ENCODE results near the gene C21orf91. TPM values are rescaled to one million over a fixed set of nuclear protein-coding genes. Genes with fewer than 3 reads are reported as not detected.

The C21orf91 gene
- polyA plus RNA-seq, 2 of the 4 experiments (the other 2 are of a cell fraction), result 1.9 to 5.5 TPM

DNA sequence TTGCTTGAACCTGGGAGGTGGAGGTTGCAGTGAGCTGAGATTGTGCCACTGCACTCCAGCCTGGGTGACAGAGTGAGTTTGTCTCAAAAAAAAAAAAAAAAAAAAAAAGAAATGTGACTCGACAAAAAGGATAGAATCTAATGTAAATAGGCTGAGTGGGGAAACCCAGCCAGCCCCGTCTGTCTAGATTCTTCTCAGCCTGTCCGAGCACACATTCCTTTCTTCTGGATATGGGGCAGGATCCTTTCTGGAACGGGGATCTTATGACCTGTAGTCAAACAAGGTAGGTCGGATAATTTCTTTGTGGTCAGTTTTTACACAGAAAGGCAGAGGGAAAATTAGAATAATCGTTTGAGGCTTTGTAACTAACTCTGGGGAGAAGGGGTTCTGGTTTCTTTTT lies 74.1 kb downstream of the C21orf91 start:
- POLR2A ChIA-PET, result no interaction called here
- H3K4me3 ChIP-seq, result no peak overlapping the region

DNA sequence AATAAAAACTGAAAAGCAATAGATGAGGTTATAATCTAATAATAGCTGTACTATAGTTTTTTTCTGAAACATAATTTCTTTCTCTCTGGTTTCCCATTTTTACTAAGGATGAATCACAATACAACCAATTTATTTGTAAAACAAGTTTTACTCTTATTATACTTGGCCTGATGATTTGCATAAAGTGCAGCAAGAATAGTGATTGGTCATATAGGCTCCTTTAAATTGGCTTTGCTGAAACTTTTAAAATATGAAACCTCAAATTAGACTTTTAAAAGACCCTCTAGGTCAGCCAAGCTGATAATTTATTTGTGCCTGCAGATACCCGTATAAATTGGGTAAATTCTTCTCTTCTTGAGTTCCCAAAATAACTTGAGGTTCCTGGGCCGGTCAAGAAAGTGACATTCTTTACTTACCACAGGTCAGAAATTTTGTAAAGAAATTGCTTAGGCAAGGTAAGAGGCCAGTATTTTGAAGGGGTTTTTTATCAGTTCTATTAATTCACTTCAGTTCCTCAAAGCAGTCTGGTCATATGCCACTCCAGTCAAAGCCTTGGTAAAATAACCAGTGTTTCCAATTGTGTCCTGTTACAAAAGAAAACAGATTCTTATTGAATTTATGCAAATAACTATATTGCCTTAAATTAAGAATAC lies 76.1 kb downstream of the C21orf91 start:
- CTCF ChIA-PET, result no interaction called here
- DNase-seq (ENCODE audit: low read depth in 1 of 2, low spot score in 1 of 2), result no peak
- WGBS (ENCODE audit: missing lambda C conversion rate), result 53% methylated on average over 2 of the region's 2 CpGs
- H3K4me1 ChIP-seq, result no peaks in the 10 kb centered on the region
- no peak overlapping the region for H3K27ac ChIP-seq
- no peak for TF ChIP-seq HES2 (IDR thresholded peaks at IDR 0.05)
- TF ChIP-seq RFX5 (IDR thresholded peaks at IDR 0.05), result no peak
- no peak for TF ChIP-seq BHLHE40 (IDR thresholded peaks at IDR 0.05; ENCODE audit: low read depth, low read length)
- no peak for TF ChIP-seq EP300 (IDR thresholded peaks at IDR 0.05)
- TF ChIP-seq, protein P1, sequence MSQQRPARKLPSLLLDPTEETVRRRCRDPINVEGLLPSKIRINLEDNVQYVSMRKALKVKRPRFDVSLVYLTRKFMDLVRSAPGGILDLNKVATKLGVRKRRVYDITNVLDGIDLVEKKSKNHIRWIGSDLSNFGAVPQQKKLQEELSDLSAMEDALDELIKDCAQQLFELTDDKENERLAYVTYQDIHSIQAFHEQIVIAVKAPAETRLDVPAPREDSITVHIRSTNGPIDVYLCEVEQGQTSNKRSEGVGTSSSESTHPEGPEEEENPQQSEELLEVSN (IDR thresholded peaks at IDR 0.05; ENCODE audit: borderline replicate concordance, low read depth), result no peak
- TF ChIP-seq JUNB (IDR thresholded peaks at IDR 0.05), result no peak
- TF ChIP-seq TFCP2L1 (CRISPR knock-in tag; IDR thresholded peaks at IDR 0.05), result no peak
- no peak for TF ChIP-seq POLR2A (IDR thresholded peaks at IDR 0.05; ENCODE audit: low read length)
- no peak for TF ChIP-seq ESRRA (IDR thresholded peaks at IDR 0.05; ENCODE audit: borderline replicate concordance, low read length)
- no peak for TF ChIP-seq MAX (IDR thresholded peaks at IDR 0.05)
- no peak for TF ChIP-seq ZSCAN20 (CRISPR knock-in tag; IDR thresholded peaks at IDR 0.05)
- no peak for TF ChIP-seq NFE2L2 (conservative IDR thresholded peaks at IDR 0.05; ENCODE audit: low read length)
- TF ChIP-seq KDM1A (IDR thresholded peaks at IDR 0.05; ENCODE audit: low read depth), result no peak
- no peak for TF ChIP-seq GATA3 (IDR thresholded peaks at IDR 0.05; ENCODE audit: borderline replicate concordance)
- TF ChIP-seq, protein P2, sequence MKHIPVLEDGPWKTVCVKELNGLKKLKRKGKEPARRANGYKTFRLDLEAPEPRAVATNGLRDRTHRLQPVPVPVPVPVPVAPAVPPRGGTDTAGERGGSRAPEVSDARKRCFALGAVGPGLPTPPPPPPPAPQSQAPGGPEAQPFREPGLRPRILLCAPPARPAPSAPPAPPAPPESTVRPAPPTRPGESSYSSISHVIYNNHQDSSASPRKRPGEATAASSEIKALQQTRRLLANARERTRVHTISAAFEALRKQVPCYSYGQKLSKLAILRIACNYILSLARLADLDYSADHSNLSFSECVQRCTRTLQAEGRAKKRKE (CRISPR knock-in tag; IDR thresholded peaks at IDR 0.05; ENCODE audit: low read depth), result no peak
- TF ChIP-seq POLR2AphosphoS2 (conservative IDR thresholded peaks at IDR 0.05; ENCODE audit: low read length), result no peak
- TF ChIP-seq PHF8 (IDR thresholded peaks at IDR 0.05; ENCODE audit: borderline replicate concordance, low read depth), result no peak
- no peak for TF ChIP-seq FOSL2 (IDR thresholded peaks at IDR 0.05)
- TF ChIP-seq FOSL2 (CRISPR knock-in tag; IDR thresholded peaks at IDR 0.05), result no peak
- TF ChIP-seq CBX8 (IDR thresholded peaks at IDR 0.05), result no peak
- no peak for TF ChIP-seq HDAC2 (IDR thresholded peaks at IDR 0.05)
- ATAC-seq, result no peak
- FAIRE-seq, result no peak
- POLR2A ChIA-PET, result no interaction called here
- no peaks in the 10 kb centered on the region for H3K9me3 ChIP-seq
- no peak overlapping the region for H3K4me2 ChIP-seq
- no peak overlapping the region for H3K4me3 ChIP-seq

More for the DNA sequence above, 74.1 kb downstream of the C21orf91 start:
- H3K9me3 ChIP-seq, result no peaks in the 10 kb centered on the region
- no peak overlapping the region for H3K27ac ChIP-seq
- no peak for ATAC-seq
- H3K4me2 ChIP-seq, result no peak overlapping the region
- CTCF ChIA-PET, result no interaction called here
- no peak for DNase-seq (ENCODE audit: low read depth in 1 of 2, low spot score in 1 of 2)
- no peak for FAIRE-seq
- no peaks in the 10 kb centered on the region for H3K4me1 ChIP-seq
- TF ChIP-seq BHLHE40 (IDR thresholded peaks at IDR 0.05; ENCODE audit: low read depth, low read length) (no peak), HOXA7 (CRISPR knock-in tag; IDR thresholded peaks at IDR 0.05) (no peak), CHD4 (IDR thresholded peaks at IDR 0.05; ENCODE audit: borderline replicate concordance) (no peak), TFCP2L1 (CRISPR knock-in tag; IDR thresholded peaks at IDR 0.05) (no peak), MAFK (IDR thresholded peaks at IDR 0.05; ENCODE audit: partially characterized antibody) (no peak), EHMT2 (IDR thresholded peaks at IDR 0.05; ENCODE audit: low read depth) (no peak), TP53 (CRISPR knock-in tag; IDR thresholded peaks at IDR 0.05) (no peak), RARB (CRISPR knock-in tag; IDR thresholded peaks at IDR 0.05) (no peak), ZC3H11A (IDR thresholded peaks at IDR 0.05) (no peak), FOSB (CRISPR knock-in tag; IDR thresholded peaks at IDR 0.05) (no peak), RCOR1 (IDR thresholded peaks at IDR 0.05; ENCODE audit: low read depth, low read length) (no peak), NPAS2 (CRISPR knock-in tag; IDR thresholded peaks at IDR 0.05; ENCODE audit: borderline replicate concordance) (no peak), CHD2 (IDR thresholded peaks at IDR 0.05; ENCODE audit: low read length, partially characterized antibody) (no peak)
- TF ChIP-seq, protein P3, sequence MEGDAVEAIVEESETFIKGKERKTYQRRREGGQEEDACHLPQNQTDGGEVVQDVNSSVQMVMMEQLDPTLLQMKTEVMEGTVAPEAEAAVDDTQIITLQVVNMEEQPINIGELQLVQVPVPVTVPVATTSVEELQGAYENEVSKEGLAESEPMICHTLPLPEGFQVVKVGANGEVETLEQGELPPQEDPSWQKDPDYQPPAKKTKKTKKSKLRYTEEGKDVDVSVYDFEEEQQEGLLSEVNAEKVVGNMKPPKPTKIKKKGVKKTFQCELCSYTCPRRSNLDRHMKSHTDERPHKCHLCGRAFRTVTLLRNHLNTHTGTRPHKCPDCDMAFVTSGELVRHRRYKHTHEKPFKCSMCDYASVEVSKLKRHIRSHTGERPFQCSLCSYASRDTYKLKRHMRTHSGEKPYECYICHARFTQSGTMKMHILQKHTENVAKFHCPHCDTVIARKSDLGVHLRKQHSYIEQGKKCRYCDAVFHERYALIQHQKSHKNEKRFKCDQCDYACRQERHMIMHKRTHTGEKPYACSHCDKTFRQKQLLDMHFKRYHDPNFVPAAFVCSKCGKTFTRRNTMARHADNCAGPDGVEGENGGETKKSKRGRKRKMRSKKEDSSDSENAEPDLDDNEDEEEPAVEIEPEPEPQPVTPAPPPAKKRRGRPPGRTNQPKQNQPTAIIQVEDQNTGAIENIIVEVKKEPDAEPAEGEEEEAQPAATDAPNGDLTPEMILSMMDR (IDR thresholded peaks at IDR 0.05), result no peak
- TF ChIP-seq, protein P4, sequence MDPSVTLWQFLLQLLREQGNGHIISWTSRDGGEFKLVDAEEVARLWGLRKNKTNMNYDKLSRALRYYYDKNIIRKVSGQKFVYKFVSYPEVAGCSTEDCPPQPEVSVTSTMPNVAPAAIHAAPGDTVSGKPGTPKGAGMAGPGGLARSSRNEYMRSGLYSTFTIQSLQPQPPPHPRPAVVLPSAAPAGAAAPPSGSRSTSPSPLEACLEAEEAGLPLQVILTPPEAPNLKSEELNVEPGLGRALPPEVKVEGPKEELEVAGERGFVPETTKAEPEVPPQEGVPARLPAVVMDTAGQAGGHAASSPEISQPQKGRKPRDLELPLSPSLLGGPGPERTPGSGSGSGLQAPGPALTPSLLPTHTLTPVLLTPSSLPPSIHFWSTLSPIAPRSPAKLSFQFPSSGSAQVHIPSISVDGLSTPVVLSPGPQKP (IDR thresholded peaks at IDR 0.05; ENCODE audit: low read depth, low read length), result no peak
- WGBS (ENCODE audit: missing lambda C conversion rate), result 36% methylated on average over 6 of the region's 6 CpGs

All from A549 (cell line).